GM12878 (cell line): ENCODE measurements around the gene BMP2K. TPM values are rescaled to one million over a fixed set of nuclear protein-coding genes. Genes with fewer than 3 reads are reported as not detected.
A peak's percentile ranks its signal among the peaks of the same experiment; 100 is the strongest.

ENCODE experiments used
- PAX8 ChIP-seq: fragments of 450-650 bp; IDR thresholded peaks from 2 replicates; pipeline ENCODE4 v1.6.1; 2017; ENCODE audit warnings: mild to moderate bottlenecking, moderate library complexity
- POLR2AphosphoS5 ChIP-seq: IDR thresholded peaks from 2 replicates; pipeline ENCODE4 v1.6.1; 2011; ENCODE audit warnings: mild to moderate bottlenecking, low read length, inconsistent platforms
- RAD21 ChIP-seq: IDR thresholded peaks from 2 replicates; pipeline ENCODE4 v1.6.1; 2011; ENCODE audit warnings: mild to moderate bottlenecking, low read depth, low read length, moderate library complexity; ENCODE audit not compliant: insufficient read depth
- RAD51 ChIP-seq: fragments of 450-650 bp; IDR thresholded peaks from 2 replicates; pipeline ENCODE4 v1.6.1; 2016; ENCODE audit warnings: moderate library complexity, mild to moderate bottlenecking, inconsistent platforms
- RB1 ChIP-seq: fragments of 450-650 bp; formaldehyde crosslinking; IDR thresholded peaks from 2 replicates; pipeline ENCODE4 v1.6.1; 2017; ENCODE audit warnings: mild to moderate bottlenecking, borderline replicate concordance
- RELA ChIP-seq: fragments of 450-650 bp; IDR thresholded peaks from 2 replicates; pipeline ENCODE4 v1.8.0; 2014; ENCODE audit warnings: borderline replicate concordance; ENCODE audit not compliant: partially characterized antibody
- RUNX3 ChIP-seq: IDR thresholded peaks from 2 replicates; pipeline ENCODE4 v1.6.1; 2012; ENCODE audit warnings: low read length, inconsistent platforms
- YY1 ChIP-seq: IDR thresholded peaks from 2 replicates; pipeline ENCODE4 v1.6.1; 2011; ENCODE audit warnings: low read depth, mild to moderate bottlenecking, low read length
- ZBED1 ChIP-seq: IDR thresholded peaks from 2 replicates; pipeline ENCODE4 v1.6.1; 2016; ENCODE audit warnings: borderline replicate concordance
- ZNF274 ChIP-seq: IDR thresholded peaks from one replicate; pipeline ENCODE4 v1.8.0; 2011; ENCODE audit not compliant: insufficient read length, insufficient read depth
- polyA plus RNA-seq, 11 experiments: library from polyadenylated mRNA; depleted of rRNA in 4 of 11; unstranded in 6 of 11; stranded (reverse) in 5 of 11; fragments of >200 nt; fragmentation: Nextera tagmentation in 4 of 11; fragmentation: Illumina TruSeq in 1 of 11; extraction: Ambion mirVana in 4 of 11; extraction: Trizol in 1 of 11; gene quantifications; 1 replicate in 1 of 11; 2 replicates in 10 of 11; pipeline versions ENCODE4 v1.2.1 to v1.2.3, GENCODE V29; 2011 to 2016; ENCODE audit warnings: inconsistent platforms in 2 of 11, missing spikeins in 2 of 11, low read depth in 1 of 11
- total RNA-seq, 4 experiments: library from RNA; depleted of rRNA in 3 of 4; stranded (reverse); fragments of >200 nt in 3 of 4; fragmentation: Illumina TruSeq in 1 of 4; extraction: Trizol in 1 of 4; gene quantifications; 2 replicates each; pipeline versions ENCODE4 v1.2.1 to v1.2.3, GENCODE V29; 2013 to 2021
- TF ChIP-seq, protein P1 (sequence below): IDR thresholded peaks from 2 replicates; pipeline ENCODE4 v1.6.1; 2012; ENCODE audit warnings: improper control_type of control experiment, low read depth, low read length; ENCODE audit not compliant: insufficient replicate concordance

Gene BMP2K
- total and polyA plus RNA-seq, 10 of the 15 experiments (the other 5 are each of a cell fraction or from before 2014, with no cell fraction given) = 3.3 to 84.6 (median 24.8) TPM

DNA sequence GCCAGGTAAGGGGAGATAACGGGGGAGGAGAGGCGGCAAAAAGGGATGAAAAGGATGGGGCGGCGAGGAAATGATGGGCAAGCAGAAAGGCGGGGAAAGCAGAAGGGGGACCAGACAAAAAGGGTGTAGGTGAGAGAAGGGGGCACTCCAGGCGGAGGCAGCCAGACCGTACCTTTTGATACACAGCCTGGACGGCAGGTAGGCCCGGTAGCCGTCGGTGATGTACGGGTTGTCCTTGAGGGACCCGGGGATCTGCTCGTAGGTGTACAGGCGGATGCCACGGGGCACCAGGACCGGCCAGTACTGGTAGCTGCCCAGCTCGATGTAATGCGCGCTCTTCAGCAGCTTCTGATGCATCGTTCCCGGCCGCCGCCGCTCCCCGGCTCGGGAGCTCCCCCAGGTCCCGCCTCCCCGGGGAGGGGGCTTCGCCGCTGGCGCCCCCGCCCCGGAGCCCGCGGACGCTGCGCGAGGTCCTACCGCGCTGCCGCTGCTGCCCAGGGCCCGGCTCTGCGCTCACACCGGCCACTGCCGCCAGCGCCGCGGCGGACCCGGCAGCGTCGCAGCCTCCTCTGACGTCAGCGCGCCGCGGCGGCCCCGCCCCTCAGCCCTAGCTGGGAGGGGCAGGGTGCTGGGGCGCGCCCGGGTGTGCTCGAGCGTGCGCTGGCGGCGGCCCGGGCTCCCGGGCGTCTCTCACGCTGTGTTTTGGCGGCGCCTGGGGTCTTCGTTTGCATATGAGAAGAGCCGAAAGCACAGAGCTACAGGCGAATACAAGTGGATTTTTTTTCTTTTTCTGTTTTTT, 162.9 kb downstream of the BMP2K start, which contains the start of gene PAQR3 (continued):
- TF ChIP-seq, protein P1, sequence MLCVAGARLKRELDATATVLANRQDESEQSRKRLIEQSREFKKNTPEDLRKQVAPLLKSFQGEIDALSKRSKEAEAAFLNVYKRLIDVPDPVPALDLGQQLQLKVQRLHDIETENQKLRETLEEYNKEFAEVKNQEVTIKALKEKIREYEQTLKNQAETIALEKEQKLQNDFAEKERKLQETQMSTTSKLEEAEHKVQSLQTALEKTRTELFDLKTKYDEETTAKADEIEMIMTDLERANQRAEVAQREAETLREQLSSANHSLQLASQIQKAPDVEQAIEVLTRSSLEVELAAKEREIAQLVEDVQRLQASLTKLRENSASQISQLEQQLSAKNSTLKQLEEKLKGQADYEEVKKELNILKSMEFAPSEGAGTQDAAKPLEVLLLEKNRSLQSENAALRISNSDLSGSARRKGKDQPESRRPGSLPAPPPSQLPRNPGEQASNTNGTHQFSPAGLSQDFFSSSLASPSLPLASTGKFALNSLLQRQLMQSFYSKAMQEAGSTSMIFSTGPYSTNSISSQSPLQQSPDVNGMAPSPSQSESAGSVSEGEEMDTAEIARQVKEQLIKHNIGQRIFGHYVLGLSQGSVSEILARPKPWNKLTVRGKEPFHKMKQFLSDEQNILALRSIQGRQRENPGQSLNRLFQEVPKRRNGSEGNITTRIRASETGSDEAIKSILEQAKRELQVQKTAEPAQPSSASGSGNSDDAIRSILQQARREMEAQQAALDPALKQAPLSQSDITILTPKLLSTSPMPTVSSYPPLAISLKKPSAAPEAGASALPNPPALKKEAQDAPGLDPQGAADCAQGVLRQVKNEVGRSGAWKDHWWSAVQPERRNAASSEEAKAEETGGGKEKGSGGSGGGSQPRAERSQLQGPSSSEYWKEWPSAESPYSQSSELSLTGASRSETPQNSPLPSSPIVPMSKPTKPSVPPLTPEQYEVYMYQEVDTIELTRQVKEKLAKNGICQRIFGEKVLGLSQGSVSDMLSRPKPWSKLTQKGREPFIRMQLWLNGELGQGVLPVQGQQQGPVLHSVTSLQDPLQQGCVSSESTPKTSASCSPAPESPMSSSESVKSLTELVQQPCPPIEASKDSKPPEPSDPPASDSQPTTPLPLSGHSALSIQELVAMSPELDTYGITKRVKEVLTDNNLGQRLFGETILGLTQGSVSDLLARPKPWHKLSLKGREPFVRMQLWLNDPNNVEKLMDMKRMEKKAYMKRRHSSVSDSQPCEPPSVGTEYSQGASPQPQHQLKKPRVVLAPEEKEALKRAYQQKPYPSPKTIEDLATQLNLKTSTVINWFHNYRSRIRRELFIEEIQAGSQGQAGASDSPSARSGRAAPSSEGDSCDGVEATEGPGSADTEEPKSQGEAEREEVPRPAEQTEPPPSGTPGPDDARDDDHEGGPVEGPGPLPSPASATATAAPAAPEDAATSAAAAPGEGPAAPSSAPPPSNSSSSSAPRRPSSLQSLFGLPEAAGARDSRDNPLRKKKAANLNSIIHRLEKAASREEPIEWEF = no peak
- TF ChIP-seq RB1 = 0 out of 2 replicates have a peak, but pooled peaks have one; percentile 53
- TF ChIP-seq RELA = peak; percentile 17
- TF ChIP-seq PAX8 = no peak
- no peak for TF ChIP-seq ZNF274
- no peak for TF ChIP-seq ZBED1
- peak; percentile 63; the same call in 1 of the 2 replicates for TF ChIP-seq POLR2AphosphoS5
- no peak for TF ChIP-seq RAD51
- TF ChIP-seq YY1 = no peak
- TF ChIP-seq RUNX3 = no peak
- TF ChIP-seq RAD21 = no peak
